BLaER1 (cell line): Measurements from ENCODE around the gene UBE2L5.

Source experiments
- H3K27ac ChIP-seq: shearing (Covaris generic); formaldehyde crosslinking; 2 replicates; pipeline ENCODE4 v1.8.1; 2022
- H3K27me3 ChIP-seq: shearing (Covaris generic); formaldehyde crosslinking; 2 replicates; pipeline ENCODE4 v1.8.1; 2022
- H3K36me3 ChIP-seq: shearing (Covaris generic); formaldehyde crosslinking; 2 replicates; pipeline ENCODE4 v1.8.1; 2022
- H3K4me1 ChIP-seq: shearing (Covaris generic); formaldehyde crosslinking; 2 replicates; pipeline ENCODE4 v1.8.1; 2022
- H3K4me2 ChIP-seq: shearing (Covaris generic); formaldehyde crosslinking; 2 replicates; pipeline ENCODE4 v1.8.1; 2022
- H3K4me3 ChIP-seq: shearing (Covaris generic); formaldehyde crosslinking; 2 replicates; pipeline ENCODE4 v1.8.1; 2022
- H3K9ac ChIP-seq: shearing (Covaris generic); formaldehyde crosslinking; 2 replicates; pipeline ENCODE4 v1.8.1; 2022
- H3K9me3 ChIP-seq: shearing (Covaris generic); formaldehyde crosslinking; 2 replicates; pipeline ENCODE4 v1.8.1; 2022
- H4K20me1 ChIP-seq: shearing (Covaris generic); formaldehyde crosslinking; 2 replicates; pipeline ENCODE4 v1.8.1; 2022
- Cebpa-rat ChIP-seq: shearing (Covaris generic); IDR thresholded peaks from 2 replicates; pipeline ENCODE4 v1.8.1; 2022

UBE2L5 gene

DNA sequence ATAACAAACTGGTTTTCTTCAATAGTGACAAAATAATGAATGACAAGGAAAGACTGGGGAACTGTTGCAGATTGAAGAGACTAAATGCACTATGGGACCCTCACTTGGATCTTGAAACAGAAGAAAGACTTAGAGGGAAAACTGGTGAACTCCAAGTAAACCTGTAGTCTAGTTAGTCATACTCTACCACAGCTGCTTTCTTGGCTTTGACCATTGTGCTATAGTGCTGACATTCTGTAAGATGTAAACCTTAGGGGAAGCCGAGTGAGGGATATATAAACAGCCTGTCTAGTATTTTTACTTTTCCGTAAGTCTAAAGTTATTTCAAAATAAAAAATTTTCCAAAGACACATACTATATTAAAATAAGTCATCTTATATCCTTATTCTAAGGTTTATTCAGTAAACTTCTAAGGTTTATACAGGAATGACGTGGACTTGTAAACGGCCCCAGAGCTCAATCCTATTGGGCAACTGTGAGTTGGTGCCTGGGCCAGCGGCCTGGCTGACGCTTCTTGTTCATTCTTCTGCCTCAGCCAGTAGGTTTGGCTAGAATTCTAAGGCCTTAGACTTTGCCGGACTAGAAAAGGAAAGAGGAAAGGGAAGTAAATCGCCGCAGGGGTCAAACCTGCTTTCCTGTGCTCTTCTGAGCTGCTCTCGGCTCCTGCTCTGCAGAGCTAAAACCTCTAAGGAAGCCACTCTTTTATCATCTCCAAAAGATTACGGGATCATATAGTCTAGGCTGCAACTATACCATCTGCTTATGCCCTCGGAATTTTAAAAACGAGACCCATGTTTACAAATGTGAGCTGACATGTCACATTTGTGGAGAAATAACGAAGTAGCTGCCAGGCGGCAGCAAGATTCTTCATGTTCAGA, 33.6 kb upstream of the UBE2L5 start:
- no peak overlapping the region for H3K4me3 ChIP-seq
- peak overlapping the region; percentile 34 for H3K9ac ChIP-seq
- H3K4me2 ChIP-seq: peak overlapping the region; percentile 78
- peaks cover 40% of the 10 kb centered on the region for H3K4me1 ChIP-seq
- H3K9me3 ChIP-seq: no peaks in the 10 kb centered on the region
- no peaks in the 10 kb centered on the region for H3K36me3 ChIP-seq
- H3K27ac ChIP-seq: peak overlapping the region; percentile 74
- no peak for TF ChIP-seq Cebpa-rat
- H4K20me1 ChIP-seq: no peaks in the 10 kb centered on the region
- H3K27me3 ChIP-seq: no peaks in the 10 kb centered on the region

- Histone ChIP-seq H3K27me3 (no peaks in the 10 kb centered on the region), H4K20me1 (no peaks in the 10 kb centered on the region), H3K4me3 (no peak overlapping the region), H3K27ac (no peak overlapping the region), H3K9ac (no peak overlapping the region), H3K9me3 (no peaks in the 10 kb centered on the region), H3K36me3 (no peaks in the 10 kb centered on the region), H3K4me1 (peaks cover 48% of the 10 kb centered on the region), H3K4me2 (no peak overlapping the region)
- TF ChIP-seq Cebpa-rat: no peak
These were observed 30.2 kb upstream of the UBE2L5 start for GRCh38 chr13:30391956-30392680.

DNA sequence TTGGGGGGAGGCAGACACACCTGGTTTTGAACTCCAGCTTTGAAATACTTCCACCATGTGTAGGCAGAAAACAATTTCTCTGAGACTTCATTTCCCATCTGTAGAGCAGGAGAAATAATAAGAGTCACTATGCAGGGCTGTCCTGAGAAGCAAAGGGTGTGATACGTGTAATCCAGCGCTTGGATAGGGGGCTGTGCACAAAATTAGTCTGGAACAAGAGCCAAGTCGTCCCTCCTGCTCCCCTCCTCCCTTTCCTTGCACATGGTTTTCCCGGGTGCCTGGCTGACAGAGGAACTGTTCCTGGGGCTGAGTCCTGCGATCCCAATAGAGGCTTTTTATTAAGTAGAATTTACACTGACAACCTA, 29.6 kb upstream of the UBE2L5 start:
- H3K4me2 ChIP-seq: no peak overlapping the region

DNA sequence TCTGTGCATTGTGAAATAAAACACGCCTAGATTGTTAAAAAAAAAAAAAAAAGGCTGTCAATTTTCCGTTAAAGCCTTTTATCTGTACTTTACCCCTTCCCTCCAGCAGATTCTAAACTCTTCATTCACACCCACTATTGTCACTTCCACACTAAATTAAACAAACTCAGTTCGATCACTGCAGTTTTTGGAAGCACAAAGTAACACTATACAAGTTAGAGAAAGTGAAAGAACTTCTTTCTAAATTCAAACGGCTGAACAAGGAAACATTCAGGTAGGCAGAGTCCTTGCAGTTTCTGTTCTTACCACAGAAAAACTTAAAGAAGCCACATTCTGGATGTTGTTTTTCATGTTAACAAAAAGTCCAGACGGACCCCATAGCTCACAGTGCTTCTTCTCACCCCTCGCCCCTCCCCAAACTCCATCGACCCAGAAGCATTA, 27.5 kb upstream of the UBE2L5 start:
- H3K4me3 ChIP-seq: peak overlapping the region; percentile 67
- no peaks in the 10 kb centered on the region for H4K20me1 ChIP-seq
- H3K9ac ChIP-seq: peak overlapping the region; percentile 82
- peak overlapping the region; percentile 85 for H3K27ac ChIP-seq
- peaks cover 28% of the 10 kb centered on the region for H3K4me1 ChIP-seq
- no peak for TF ChIP-seq Cebpa-rat
- no peaks in the 10 kb centered on the region for H3K27me3 ChIP-seq
- H3K4me2 ChIP-seq: peak overlapping the region; percentile 98
- H3K36me3 ChIP-seq: no peaks in the 10 kb centered on the region
- H3K9me3 ChIP-seq: no peaks in the 10 kb centered on the region

More for the DNA sequence above, 29.6 kb upstream of the UBE2L5 start:
- Histone ChIP-seq H3K9ac (no peak overlapping the region), H4K20me1 (no peaks in the 10 kb centered on the region), H3K4me1 (peaks cover 48% of the 10 kb centered on the region), H3K9me3 (no peaks in the 10 kb centered on the region), H3K36me3 (no peaks in the 10 kb centered on the region), H3K27me3 (no peaks in the 10 kb centered on the region), H3K4me3 (no peak overlapping the region), H3K27ac (no peak overlapping the region)
- no peak for TF ChIP-seq Cebpa-rat

GRCh38 chr13:30395192-30396158, 26.8 kb upstream of the UBE2L5 start:
- H3K27me3 ChIP-seq: no peaks in the 10 kb centered on the region
- peak; percentile 64 for TF ChIP-seq Cebpa-rat
- no peaks in the 10 kb centered on the region for H4K20me1 ChIP-seq
- H3K9ac ChIP-seq: peak overlapping the region; percentile 82
- H3K27ac ChIP-seq: peak overlapping the region; percentile 85
- peak overlapping the region; percentile 67 for H3K4me3 ChIP-seq
- no peaks in the 10 kb centered on the region for H3K36me3 ChIP-seq
- H3K4me1 ChIP-seq: peaks cover 21% of the 10 kb centered on the region
- H3K9me3 ChIP-seq: no peaks in the 10 kb centered on the region
- peak overlapping the region; percentile 98 for H3K4me2 ChIP-seq

GRCh38 chr13:30396434-30397075, 25.7 kb upstream of the UBE2L5 start:
- Histone ChIP-seq H3K9ac (no peak overlapping the region), H4K20me1 (no peaks in the 10 kb centered on the region), H3K27me3 (no peaks in the 10 kb centered on the region), H3K36me3 (no peaks in the 10 kb centered on the region), H3K27ac (no peak overlapping the region), H3K4me1 (peaks cover 21% of the 10 kb centered on the region), H3K4me2 (no peak overlapping the region), H3K9me3 (no peaks in the 10 kb centered on the region; the same call in 1 of the 2 replicates), H3K4me3 (no peak overlapping the region)
- no peak for TF ChIP-seq Cebpa-rat

- Histone ChIP-seq H3K27ac (no peak overlapping the region), H3K4me1 (peaks cover 21% of the 10 kb centered on the region), H4K20me1 (no peaks in the 10 kb centered on the region), H3K27me3 (no peaks in the 10 kb centered on the region), H3K9ac (no peak overlapping the region), H3K4me2 (no peak overlapping the region), H3K4me3 (no peak overlapping the region), H3K36me3 (no peaks in the 10 kb centered on the region), H3K9me3 (no peaks in the 10 kb centered on the region; the same call in 1 of the 2 replicates)
- TF ChIP-seq Cebpa-rat: no peak
These were observed 23.7 kb upstream of the UBE2L5 start for GRCh38 chr13:30398601-30399072.

DNA sequence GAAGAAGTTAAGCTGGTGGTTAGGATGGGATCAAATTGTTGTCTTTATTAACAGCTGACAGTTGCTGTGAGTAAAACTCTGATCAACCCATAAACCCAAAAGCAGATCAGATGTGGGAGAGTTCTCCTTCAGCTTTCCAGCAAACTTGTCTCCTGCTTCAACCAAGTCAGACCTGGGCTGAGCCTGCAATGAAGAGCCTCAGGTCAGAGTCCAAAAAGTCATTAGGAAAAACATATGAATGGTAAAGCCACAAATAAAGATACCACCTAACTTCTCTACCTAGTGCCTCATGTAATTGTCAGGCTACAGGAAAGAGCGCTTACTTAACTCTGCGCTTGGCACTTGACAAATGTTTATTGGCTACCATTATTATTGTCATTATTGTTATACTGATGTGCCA, 21.9 kb upstream of the UBE2L5 start:
- no peak for TF ChIP-seq Cebpa-rat
- Histone ChIP-seq H3K27me3 (no peaks in the 10 kb centered on the region), H3K4me3 (no peak overlapping the region), H3K9me3 (no peaks in the 10 kb centered on the region; the same call in 1 of the 2 replicates), H3K27ac (no peak overlapping the region), H3K9ac (no peak overlapping the region), H3K36me3 (no peaks in the 10 kb centered on the region), H3K4me2 (no peak overlapping the region), H3K4me1 (peaks cover 8% of the 10 kb centered on the region), H4K20me1 (no peaks in the 10 kb centered on the region)

GRCh38 chr13:30401347-30401746, 20.9 kb upstream of the UBE2L5 start:
- H3K4me2 ChIP-seq: no peak overlapping the region

More at GRCh38 chr13:30401347-30401746, 20.9 kb upstream of the UBE2L5 start:
- H3K4me1 ChIP-seq: peaks cover 11% of the 10 kb centered on the region
- H3K9ac ChIP-seq: no peak overlapping the region
- no peaks in the 10 kb centered on the region for H3K27me3 ChIP-seq
- H3K36me3 ChIP-seq: no peaks in the 10 kb centered on the region
- no peaks in the 10 kb centered on the region; the same call in 1 of the 2 replicates for H3K9me3 ChIP-seq
- no peak for TF ChIP-seq Cebpa-rat
- no peak overlapping the region for H3K27ac ChIP-seq
- H4K20me1 ChIP-seq: no peaks in the 10 kb centered on the region
- no peak overlapping the region for H3K4me3 ChIP-seq
